CD1c-positive myeloid dendritic cell (primary cell): Measurements from ENCODE around the gene SERPINA4.

ENCODE experiments used
- DNase-seq: peaks from one replicate; pipeline ENCODE4 v3.0.0-alpha.2; 2016; ENCODE audit errors: extremely low spot score

SERPINA4 gene, protein sequence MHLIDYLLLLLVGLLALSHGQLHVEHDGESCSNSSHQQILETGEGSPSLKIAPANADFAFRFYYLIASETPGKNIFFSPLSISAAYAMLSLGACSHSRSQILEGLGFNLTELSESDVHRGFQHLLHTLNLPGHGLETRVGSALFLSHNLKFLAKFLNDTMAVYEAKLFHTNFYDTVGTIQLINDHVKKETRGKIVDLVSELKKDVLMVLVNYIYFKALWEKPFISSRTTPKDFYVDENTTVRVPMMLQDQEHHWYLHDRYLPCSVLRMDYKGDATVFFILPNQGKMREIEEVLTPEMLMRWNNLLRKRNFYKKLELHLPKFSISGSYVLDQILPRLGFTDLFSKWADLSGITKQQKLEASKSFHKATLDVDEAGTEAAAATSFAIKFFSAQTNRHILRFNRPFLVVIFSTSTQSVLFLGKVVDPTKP

DNA sequence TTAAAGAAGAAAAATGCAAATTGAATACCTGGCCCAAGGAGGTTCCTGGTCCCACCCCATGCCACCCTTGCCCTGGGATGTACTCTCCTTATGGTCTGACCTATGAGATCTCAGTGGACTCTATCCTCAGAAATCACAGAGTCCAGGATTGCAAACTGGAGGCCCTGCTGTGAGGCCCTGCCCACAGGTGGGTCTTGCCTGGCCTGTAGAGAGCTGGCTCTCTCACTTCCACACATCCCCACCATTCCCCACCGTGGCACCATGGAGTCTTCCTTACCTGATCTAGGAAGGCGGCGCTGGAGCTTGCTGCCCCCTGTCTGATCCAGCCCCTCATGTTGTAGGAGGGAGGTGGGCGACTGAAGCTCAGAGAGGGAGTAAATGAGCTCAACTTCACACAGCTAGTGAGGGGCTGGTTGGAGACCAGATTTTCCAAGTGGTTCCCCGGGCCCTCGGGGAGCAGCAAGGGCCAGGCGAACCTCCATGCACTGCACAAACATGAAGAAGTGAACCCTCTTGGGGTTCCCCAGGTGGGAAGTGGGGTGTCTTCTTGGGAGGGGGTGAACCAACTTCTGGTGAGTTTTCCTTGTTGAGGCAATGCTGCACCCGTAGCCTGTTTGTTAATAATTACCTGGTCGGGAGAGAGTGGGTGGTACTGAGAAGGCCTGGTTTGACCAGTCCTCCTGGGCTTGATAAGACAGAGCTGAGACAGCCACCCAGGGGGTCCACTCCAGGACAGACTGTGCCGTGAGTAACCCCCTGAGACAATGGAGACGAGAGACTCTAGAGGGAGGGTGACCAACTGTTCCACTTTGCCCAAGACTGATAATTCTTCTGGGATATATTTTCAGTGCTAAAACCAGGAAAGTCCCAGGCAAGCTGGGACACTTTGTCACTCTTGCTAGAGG, at the start of gene SERPINA4:
TSS of gene SERPINA4 (plus strand) at position 692 of the 905 bp plus-strand sequence. CDS start 2,041 bp downstream, outside the sequence.
- DNase-seq = no peak

DNA sequence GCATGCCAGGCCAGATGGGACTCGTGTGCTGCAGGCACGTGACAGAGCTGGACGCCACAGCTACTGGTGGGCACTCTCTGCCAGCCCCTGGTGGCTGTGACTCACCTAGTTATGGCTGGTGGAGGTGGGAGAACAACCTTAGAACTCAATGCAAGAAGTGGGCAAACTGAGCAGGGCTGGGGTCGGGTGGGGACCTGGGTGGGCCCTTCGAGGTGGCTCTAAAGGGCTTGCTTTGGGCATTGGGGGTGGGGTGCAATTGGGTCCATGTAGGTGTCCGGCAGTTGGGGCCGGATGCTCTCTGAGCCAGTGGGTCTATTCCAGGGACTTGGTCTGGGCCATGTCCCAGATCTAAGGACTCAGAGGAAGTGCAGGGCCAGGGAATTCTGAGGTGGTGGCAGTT, 46.9 kb upstream of the SERPINA4 start:
- no peak for DNase-seq

DNA sequence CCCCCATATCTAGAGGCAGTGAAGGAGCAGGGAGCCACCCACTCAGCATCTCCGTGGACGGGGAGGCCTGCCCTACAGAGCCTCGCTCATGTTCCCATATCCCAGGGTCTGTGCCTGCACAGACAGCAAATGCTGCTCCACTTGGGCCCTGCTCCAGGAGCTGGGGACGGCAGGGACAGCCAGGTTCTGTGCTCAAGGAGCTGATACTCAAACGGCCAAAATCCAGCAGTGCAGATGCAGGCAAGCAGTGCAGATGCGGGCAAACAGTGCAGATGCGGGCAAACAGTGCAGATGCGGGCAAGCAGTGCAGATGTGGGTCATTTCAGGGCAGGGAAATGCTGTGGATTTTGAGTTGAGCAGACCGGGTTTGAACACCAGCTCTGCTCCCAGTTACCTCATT, 45.8 kb upstream of the SERPINA4 start:
- DNase-seq = no peak

DNA sequence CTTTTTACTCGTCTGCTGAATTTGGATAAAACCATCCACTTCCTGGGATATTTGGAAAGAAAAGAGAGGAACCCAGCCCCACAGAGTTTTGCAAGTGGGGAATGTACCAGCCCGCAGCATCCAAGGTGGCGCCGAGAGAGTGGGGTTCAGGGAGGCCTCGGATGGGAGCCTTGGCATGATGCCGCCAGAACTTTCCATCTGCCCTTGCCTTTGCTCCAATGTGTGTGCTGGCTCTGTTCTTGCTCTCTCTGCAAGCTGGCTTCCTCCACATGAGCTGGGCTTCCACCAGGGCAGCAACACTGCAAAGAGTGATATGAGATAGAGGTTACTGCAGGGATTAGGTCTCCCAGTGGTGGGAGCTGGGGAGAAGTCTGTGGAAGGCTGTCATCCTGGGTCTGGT, 45.4 kb upstream of the SERPINA4 start:
- no peak for DNase-seq

DNA sequence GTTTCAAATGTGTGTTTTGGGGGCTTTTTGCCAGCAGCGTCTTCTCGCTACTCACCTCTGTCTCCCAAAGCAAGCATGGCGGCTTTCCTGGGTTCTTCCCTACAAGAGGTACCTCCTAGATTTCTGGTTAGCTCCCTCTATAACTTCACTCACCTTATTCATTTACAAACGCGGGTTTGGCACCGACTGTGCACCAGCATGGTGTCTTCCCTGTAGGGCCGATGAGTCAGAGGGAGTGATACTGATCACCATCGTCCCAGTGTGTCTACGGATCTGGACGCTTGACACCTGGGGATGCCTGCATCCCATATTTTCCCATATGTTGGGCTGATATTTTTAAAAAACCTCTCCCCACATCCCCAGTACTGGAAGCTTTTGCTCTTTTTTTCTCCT, 44.0 kb upstream of the SERPINA4 start:
- no peak for DNase-seq

DNA sequence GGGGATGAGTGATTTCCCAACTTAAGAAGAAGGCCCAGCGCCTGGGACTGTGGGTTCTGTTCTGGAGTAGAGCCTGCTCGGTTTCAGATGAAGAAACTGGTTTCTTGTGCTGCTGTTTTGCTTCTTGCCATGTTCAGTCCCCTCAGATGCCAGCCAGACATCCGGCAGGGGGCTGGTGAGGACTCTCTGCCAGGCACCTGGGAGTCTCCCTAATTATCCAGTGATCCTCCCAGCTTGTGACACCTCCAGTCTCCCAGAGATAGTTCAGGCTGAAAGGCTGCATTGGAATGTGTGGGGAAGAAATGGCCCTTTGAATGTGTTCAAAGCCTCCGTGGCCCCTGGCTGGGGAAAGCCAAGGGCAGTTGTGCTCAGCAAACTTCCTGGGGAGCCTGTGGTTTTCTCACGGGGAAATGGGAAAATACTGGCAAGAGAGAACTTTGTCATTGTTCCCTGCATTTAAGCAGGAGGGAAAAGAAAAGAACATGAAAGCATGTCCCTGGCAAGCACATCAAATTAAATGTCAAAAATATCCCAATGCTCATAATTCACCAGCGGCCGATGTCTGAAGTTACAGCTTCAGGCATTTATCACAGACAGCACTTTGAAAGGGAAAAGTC, 43.5 kb upstream of the SERPINA4 start:
- DNase-seq = no peak

DNA sequence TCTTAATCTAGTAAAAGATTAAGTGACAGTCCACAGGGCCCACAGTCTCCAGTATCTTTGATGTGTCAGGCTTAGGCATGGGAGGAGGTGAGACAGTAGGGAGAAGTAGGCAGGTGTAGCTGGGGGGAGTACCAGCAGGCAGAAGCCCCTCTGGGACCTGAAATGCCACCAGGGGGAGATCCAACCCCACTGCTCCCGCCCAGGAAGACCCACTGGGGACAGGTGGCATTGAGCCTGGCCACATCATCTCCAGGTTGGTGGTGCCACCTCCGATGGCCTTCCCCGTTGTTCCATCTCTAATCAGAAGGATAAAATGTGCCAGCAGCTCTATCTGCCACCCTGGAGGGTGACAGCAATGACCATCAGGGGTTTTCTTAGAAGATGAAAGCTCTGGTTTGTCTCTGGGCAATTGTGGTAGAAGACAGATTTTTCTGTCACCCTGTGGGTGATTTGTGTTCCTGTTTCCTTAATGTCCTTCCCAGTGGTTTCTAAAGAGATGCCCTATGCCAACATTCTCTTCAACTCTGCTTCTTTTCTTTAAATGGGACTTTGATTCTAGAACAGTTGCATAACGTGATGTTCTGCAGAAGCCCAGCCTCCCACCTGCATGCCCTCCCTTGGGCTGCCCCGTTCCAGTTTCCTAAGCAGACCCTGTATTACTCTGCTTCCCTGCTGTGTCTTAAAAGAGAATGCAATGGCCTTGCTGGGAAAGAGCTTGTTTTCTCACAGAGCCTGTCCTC, 39.7 kb upstream of the SERPINA4 start:
- DNase-seq = no peak

DNA sequence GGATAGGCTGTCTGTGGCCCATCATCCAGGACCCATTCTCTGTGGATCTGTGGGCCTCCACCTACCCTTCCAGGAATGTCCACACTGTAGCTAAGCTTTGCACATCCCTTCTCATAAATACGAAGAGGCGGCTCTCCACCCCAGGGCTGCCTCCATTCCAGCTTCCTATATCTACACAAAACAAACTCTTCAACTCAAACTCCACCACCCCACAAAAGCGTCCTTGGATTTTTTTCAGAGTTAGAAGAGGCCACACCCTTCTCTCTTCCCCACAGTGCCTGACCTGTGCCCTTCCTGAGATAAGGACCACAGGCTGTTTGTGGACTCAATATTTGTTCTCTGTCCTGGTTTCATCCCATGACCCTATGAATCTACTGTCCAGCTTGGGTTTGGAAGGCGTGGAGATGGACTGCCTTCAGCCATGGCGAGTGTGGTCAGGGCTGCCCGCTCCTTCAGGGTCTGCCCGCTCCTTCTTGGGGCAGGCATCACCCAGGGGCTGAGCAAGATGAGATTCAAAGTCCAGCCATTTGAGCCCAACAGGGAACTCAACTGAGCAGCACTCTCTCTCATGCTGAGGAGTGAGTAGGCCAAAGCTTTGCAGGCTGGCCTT, 39.0 kb upstream of the SERPINA4 start:
- DNase-seq = no peak

DNA sequence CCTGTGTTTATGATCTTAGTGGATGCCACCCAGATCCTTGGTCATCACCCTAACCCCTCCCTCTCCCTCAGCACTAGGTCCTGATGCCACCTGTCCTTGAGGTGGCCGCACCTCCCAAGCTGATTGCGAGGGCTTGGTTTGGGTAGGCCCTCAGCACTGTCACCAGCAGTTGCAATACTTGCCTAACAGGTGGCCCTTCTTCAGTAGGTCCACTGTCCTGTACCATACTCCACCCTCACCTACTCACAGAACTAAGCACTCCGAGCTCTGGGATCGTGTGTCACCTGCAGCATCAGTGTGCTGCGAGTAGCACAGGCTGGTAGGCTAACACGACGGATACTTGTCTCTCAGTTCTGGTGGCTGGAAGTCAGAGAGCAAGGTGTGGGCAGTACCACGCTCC, 38.0 kb upstream of the SERPINA4 start:
- DNase-seq = no peak

DNA sequence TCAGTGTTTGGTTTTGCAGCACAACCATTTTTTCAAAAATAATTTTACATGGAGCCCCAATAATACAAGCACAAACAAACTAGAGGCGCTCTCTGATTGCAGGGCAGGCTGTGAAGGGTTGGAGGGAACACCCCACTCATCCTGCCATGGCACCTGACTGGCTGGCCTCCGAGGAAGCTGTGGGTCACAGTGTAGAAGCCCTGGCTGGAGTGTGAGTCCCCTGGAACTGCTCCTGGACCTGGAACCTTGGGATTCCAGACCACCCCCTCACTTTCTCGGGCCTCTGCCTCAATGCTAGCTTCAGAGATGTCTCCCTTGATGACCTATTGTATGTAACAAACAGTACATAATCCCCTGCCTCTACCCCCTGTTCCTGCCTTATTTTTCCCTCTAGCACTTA, 37.1 kb upstream of the SERPINA4 start:
- DNase-seq = no peak

DNA sequence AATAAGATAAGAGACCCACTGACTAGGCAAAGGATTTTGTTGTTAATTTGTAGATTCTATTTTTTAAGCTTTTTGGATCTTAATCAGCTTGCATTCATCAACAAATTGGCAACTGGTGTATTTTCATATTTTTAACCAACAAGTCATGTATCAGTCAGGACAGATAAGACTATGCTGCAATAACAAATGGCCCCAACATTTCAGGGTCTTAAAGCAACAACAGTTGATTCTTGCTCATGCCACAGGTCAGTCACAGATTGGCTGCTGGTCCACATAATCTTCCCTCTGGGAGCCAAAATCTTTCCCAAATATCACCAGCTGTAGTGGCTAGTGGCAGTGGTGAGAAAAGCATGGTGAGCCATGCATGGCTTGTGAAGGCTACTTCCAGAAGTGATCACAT, 30.1 kb upstream of the SERPINA4 start:
- no peak for DNase-seq

DNA sequence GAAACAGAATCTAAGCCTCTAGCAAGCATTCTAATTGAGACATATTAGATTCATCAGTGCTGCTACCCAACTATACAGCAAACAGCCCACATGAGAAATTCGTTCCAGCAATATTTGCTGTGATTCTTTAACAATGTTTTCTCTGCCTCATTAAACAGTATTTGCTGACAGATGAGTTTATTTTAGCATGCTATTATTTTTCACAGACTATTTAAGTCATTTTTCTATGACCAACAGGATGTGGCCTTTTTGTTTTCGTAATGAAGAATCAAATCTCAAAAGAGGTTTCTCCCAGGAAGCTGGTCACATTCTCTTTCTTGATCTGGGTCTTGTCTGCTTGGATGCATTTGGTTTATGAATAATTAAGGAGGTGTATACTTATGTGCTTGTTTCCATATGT, 28.8 kb upstream of the SERPINA4 start:
- DNase-seq = no peak

DNA sequence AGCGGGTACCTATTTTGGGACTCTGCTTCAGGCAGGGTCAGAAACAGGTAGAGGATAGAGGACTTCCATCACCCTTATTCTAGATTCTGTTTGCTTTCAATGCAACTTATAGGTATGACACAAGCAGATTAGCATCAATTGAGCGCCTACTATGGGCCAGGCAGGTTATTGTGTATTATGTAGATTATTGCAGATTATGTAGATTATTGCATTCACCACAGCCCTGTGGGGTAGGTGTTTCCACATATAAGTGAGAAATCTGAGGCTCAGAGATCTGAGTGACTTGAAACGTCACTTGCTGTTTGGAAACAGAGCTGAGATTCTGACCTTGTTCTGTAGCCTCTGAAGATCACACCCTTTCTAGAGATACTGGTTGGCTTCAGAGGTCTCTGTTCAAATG, 25.7 kb upstream of the SERPINA4 start:
- no peak for DNase-seq

DNA sequence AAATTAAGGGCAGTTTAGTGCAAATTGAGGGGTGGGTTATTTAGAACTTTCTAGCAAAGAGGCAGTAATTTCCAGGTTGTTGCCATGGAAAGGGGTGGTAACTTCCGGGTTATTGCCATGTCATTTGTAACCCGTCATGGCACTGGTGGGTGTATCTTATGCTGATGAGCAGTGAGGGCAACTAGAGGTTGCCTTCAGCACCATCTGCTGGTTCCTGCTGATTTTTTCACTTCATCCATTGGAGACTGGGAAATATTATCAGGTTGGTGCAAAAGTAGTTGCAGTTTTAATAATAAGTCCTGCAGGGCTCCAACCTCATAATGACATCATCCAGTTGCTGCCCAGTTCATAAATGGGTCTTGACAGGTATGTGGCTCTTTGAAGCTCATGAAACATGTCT, 24.4 kb upstream of the SERPINA4 start:
- no peak for DNase-seq

DNA sequence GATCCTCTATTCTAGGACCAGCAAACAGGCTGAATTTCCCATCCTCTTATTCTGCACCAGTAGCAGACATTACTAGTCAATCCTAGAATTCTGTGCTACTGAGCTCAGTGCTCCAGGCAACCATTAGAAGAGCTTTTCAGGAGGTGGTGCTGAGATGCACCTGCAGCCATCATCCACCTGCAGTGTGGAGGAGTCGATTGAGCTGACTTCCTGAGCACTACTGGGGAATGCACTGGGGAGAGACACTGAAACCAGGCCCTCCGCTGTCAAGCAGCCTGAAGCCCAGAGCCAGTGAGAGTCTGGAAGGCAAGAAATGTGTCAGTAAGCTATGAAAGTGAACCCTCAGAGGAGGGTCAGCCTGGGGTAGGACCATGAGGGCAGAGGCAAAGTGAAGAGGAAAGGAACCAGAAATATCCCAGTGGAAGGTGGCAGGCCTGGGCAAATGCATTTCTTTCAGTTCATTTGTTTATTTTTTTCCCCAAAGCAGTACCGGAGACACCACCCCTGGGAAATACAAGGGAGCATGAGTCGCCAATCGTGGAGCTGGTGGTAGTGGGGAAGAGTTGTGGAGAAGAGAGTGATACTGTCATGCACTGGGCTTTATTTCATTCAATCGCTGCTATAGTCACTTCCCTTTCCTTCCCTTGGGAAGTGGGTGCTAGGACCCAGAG, 23.0 kb upstream of the SERPINA4 start:
- no peak for DNase-seq

DNA sequence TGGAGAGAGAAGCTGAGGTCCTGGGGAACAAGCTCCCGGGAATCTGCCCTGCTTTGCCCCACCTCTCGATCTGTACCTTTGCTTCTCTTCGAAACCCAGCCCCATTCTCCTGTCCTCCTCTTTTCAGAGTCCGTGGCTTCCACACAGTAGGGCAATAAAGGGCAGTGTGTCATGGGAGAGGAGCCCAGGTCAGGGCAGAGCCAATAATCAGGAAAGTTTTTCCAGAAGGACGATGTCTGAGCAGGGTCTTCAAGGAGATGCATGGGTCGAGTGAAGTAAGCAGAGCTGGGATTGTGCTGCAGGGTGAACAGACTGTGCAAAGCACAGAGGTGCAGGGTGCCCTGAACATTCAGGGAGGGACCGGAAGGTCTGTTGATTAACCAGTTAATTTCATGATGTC, 22.1 kb upstream of the SERPINA4 start:
- DNase-seq = no peak

DNA sequence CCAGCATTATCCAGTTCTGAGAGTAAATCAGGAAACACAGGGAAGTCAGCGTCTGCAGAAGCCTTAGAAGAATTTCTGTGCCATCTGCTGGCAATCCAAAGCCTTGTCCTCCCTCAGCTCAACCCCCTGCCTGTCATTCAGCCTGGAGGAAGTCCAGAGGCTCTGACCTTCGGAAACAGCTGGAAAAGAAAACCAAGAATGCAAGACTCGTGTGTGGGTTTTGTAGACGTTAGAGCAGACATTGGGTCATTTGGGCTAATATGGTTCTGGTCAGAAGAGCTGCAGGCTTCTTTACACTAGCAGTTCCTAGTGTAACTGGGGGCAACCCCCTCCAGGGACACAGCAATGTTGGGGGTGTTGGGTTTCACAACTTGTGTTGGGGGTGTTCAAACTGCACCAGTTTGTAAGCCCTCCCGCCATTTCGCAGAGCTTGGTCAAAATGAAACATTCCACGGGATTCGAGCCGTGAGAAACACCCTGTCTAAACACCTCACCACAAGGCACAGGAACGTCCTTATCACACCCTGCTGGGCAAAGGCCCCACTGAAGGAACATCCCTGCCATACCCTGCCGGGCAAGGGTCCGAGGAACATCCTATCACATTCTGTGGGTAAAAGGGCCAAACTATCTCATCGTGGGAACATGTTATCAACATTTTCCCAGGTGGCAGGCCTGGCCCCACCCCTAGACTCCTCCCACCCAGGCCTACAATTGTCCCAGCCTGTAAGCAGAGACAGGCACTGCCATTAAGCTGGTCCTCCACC, 21.0 kb upstream of the SERPINA4 start:
- DNase-seq = no peak

DNA sequence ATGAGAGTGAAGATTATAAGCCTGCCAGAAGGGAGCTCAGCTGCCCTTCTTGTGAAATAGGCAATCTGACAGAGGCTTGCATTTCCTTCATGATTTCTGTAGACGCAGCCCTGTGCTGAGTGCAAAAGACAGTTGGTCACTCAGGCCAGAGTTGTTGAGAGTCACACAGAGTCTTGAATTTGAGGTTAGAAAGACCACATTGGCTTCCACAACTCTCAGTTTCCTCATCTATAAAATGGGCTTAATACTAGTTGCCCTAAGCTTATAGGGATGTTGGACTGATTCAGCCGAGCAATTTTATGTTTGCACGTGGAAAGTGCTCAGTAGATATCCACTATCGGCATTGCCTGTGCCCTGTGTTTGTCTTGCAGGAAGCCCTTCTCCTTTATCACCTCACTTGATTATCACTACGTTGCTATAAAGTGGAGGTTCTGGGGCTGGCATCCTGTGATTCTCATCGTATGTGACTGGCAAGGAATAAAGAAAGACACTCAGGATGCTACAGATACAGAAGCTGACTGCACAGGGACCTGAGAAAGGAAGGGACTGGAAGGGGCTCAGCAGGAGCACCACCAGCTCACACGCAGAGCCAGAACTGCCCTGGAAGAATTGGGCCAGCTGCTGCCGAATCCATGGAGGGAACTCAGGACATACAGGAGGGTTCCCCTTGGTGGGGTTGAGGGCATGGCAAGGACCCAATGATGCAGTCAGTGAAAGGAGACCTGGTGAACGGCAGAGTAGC, 19.8 kb upstream of the SERPINA4 start:
- DNase-seq = no peak

DNA sequence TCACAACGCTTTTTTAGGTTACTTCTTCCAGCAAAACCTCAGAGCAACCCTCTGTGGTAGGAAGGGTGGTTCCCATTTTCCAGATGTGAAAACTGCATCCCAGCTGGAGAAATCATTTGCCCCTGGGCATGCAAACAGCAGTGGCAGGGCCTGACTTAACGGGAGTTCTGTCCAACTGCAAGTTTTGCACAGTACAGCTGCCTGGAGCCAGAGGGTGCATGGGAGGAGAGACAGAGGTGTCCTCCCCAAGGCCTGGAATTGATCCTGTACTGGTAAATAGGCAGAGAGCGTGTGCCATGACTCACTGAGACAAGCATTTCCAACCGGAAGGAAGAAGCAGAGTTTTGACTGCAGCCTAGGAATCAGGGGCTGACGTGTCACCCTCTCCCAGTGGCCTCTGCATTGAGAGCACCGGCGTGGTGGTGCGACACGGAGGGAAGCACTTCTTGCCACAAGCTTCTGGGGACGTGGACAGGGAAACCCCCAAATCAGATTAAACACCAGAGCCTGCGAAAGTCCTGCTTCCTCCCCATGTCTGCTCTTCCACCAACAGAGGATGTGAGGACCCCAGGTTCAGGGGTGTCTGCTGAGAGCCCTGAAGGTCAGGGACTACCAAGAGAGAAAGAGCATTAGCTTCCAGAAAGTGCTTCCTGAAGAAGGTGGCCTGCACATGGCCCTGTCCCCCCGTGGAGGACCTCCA, 19.0 kb upstream of the SERPINA4 start:
- DNase-seq = no peak
